HG02571 (cell line): ENCODE results near the gene XPR1.
"Not testable (repeated sequence)": the region's sequence is repeated elsewhere in the genome, so short reads cannot be mapped to it uniquely, and the experiment has no call there.

Experiments used
- ATAC-seq: cut with Tn5 transposase; IDR thresholded peaks from one replicate; pipeline ENCODE4 v1.9.1; 2021; ENCODE audit warnings: mild to moderate bottlenecking, moderate library complexity; ENCODE audit not compliant: unreplicated experiment

The XPR1 gene

DNA sequence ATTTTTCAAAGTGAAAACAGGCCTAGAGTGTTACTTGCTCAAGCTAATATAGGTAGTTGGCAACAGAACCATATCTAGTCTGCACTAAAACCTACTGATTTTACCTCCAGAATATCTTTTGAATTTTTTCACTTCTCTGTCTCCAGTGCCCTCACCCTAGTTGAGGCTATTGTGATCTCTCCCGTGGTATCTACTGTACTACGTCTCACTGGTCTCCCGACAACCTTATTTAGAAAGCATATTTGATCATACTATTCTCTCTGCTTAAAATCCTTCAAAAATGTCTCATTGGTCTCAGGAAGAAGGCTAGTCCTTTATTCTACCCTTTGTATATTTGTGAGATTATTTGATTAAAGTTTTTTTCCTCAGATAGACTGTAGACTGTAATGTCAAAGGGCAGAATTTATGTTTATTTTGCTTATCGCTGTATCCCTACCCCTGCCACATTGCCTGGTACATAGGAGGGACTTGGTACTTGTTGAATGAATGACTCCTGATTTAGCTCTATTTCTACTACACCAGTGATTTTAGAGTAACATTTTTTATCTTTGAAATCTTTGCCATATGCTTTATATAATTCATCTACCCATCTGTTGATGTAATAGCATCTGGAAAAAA, 145.4 kb downstream of the XPR1 start:
- ATAC-seq = no peak

DNA sequence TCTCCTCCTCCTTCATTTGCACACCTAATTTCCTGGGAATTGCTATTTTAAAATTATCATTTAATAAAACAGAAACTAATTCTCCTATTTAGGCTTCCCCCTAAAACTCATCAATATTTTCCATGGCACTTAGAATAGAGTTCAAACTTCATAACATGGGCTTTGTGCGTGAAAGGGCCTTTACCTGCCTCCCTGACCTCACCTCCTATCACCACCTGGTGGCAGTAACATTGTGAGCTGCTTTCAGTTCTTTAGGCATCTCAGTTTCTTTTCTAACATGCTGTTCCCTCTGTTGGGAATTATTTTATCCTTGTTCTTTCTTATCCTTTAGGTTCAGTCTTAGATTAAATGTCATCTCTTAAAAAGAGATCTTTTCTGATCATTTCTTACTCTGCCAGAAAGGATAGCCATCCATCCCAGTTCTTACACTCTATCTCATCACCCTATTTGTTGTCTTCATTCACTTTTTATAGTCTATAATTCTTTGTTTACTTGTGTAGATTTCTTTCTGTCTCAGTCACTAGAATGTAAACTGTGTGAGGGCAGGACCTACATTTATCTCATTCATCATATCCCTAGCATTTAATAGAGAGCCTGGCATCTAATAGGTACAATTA, 147.1 kb downstream of the XPR1 start:
- no peak for ATAC-seq

DNA sequence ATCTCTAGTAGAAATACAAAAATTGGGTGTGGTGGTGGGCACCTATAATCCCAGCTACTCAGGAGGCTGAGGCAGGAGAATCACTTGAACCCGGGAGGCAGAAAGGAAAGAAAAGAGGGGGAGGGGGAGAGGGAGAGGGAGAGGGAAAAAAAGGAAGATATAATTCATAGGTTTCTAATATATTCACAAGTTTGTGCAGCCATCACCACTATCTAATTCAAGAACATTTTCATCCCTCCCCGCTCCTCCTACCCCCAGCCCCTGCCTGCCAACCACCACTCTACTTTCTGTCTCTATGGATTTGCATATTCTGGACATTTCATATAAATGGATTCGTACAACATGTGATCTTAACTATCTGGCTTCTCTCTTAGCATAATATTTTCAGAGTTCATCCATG, 147.8 kb downstream of the XPR1 start:
- ATAC-seq = no peak

DNA sequence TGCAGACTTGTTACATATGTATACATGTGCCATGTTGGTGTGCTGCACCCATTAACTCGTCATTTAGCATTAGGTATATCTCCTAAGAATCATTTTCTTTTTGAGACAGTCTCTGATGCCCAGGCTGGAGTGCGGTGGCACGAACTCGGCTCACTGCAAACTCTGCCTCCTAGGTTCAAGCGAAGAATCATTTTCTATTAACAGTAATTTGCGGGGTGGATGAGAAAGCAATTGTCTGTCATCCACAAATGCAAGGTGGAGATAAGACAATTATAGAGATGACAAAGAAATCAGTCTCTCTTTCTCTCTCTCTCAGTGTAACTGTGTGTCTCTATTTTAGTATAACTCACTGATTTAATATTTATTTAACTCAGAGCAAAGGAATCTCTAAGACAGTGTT, 149.9 kb downstream of the XPR1 start:
- no peak for ATAC-seq

DNA sequence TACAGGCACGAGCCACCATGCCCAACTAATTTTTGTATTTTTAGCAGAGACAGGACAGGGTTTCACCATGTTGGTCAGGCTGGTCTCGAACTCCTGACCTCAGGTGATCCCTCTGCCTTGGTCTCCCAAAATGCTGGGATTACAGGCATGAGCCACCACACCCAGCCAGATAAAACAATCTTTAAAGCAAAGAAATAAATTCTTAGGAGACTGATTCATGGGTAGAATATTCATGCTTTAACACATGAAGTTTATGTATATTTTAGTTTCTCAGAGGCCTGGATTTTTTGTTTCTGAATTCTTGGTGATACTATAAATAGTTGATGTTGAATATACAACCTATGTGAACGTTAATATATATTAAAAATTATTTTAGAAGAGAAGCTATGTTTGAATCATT, 153.5 kb downstream of the XPR1 start:
- ATAC-seq = no peak

DNA sequence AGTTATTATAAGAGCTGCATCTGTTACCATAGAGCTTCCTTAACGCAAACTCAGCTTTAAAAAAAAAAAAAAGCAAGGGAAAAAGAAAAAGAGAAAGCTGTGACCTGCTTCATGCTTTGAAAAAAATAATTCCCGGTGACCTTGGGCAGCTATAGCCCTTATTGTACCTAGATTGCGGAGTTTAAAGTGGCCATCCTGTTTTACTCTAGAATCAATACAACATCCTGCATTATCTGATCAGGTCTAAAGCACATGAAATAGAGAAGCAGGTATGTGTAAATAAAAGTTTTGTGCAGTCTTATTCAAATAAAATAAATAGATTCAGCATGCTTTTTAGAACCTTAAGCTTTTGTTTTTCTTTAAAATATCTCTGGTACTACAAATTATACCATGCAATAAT, 154.1 kb downstream of the XPR1 start:
- no peak for ATAC-seq

DNA sequence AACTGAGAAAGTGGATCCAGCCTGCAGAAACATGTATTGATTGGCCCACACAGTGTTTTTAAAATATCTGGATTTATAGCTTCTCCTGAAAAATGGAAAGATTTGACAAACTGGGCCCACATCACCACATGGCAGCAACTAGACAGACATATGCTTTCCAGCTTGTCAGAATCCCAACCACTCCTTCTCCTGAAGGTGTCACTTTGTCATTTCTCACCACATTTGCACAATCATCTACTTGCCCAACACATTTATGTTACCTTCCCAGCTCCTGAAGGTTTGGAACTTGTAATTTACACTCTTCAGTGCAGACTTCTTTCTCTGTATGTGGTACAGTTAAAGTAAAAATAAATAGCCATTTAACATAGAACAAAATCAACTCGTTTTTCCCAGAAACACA, 154.8 kb downstream of the XPR1 start:
- ATAC-seq = no peak

DNA sequence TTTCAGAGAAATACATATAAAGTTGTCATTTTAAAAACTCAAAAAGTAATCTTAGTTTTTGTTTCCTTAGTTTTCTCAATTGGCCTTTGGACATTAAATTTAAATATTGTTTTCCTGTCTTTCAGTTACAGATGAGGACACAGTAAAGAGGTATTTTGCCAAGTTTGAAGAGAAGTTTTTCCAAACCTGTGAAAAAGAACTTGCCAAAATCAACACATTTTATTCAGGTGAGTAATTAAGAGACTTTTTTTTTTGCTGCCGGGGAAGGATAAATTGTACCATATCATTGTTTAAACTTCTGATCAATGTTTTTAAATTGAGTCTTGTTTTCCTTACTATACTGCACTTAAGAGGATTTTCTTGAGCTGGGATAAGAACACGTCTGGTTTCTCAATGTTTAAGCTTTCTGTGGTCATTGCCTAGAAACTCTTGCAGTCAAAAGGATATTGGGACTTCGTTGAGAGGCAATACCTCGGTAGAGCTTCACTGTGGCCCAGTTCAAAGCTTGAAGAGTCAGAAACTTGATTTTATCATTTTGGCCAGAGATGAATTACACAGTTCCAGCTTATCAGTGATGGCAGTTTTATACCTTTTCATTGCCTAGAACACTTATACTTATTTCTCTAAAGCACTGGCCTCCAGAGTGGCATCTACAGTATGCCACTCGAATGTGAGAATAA, 155.9 kb downstream of the XPR1 start:
- ATAC-seq = no peak

DNA sequence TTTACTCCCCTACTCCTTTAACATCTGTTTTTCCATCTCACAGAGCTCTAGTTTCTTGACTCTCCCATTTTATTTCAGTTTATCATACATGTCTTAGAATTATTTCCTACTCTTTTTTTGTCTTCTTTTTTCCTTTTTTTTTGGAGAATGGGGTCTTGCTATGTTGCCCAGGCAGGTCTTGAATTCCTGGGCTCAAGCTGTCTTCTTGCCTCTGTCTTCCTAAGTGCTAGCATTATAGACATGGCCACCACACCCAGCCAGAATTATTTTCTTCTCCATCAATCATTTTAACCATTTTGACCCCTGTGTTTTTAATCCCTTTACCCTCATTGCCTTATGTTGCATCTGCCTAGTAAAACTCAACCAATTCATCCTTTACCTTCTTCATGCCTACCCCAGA, 157.6 kb downstream of the XPR1 start:
- ATAC-seq = no peak

DNA sequence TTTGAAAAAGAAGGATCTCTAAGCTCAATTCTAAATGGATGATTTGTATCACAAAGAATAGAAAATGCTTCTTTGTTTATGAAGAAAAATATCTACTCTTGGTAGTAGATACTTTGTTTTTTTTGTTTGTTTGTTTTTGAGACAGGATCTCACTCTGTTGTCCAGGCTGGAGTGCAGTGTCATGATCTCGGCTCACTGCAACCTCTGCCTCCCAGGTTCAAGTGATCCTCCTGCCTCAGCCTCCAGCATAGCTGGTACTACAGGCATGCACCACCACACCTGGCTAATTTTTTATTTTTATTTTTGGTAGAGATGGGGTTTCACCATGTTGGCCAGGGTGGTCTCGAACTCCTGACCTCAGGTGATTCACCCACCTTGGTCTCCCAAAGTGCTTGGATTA, 159.3 kb downstream of the XPR1 start:
- not testable (repeated sequence) for ATAC-seq

DNA sequence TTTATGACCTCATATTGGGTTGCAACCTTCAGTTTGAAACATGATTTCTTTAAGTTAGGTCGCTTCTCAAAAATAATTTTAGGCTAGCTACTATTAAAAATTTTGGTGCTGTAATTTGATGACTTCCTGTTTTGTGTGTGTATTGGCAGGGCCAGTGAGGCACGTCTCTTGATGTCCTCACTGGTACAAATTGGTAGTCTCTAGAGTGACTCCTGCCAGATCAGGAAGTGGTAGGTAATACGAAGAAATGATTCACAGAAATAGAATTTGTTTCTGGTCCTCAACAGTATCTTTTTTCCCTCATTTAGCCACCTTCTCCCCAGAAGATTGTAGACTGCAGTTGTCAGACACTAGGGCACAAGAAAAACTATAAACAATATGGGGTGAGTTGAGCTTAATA, 160.0 kb downstream of the XPR1 start:
- ATAC-seq = no peak

DNA sequence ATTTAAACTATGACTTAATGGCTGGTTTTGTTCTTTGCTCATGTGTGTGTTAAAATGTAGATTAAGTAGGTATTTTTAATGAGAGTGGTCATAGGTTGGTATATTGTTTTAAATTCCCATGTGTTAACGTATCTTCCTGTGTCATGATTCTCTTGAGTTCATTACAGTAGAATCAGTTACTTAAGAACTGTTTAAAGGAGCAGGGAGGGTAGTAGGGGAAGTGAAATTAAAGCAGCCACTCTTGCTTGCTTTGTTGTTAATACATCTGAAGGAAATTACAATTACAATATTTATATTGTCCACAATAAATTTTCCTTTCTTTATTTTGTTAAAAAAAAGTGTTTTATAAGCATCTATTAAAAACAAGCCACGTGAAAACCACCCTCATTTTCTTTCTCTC, 161.6 kb downstream of the XPR1 start:
- no peak for ATAC-seq

DNA sequence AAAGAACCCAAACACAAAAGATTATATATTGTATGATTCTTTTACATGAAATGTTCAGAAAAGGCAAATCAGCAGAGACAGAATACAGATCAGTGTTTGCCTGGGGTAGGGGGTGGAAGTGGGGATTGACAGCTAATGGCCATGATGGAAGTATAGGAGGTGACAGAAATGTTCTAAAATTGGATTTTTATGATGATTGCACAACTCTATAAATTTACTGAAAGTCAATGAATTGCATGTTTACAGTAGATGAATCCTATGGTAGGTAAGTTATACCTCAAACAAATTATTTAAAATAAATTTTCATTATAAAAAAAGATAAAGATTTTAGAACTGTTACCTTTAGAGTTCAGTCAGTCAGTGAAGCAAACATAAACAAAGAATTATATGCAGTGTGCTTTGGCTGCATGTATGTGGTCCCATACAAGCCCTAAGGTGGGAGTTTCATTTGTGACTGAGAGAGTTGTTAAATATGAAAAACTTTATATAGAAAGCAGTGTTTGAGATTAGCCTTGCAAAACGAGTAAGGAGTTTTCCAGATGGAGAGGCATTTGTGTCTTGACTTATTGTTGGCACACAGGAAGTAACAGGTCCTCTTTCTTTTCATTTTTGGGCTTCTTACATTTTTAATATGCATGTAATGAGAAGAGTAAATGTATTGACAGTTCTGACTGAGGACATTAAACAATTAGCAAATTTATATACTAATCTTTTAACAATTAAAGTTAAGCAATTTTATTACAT, 165.2 kb downstream of the XPR1 start:
- ATAC-seq = no peak

DNA sequence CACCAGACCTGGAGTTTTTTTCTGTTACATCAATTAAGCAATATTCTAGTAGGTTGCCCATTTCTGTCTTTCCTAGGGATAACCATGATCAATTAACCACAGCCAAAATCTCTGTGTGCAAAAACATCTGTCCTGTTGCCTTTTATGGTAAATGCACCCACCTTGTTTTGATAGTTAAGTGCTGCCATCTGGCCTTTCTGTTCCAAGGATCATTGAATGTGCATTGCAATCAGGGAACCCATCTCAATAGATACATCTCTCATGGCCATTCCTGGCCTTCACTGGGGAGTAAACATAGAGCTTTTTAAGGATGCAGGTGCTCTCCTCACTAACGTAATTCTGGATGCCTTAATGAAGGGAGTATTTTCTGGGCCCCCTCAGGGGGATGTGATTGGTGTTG, 169.1 kb downstream of the XPR1 start:
- ATAC-seq = no peak

DNA sequence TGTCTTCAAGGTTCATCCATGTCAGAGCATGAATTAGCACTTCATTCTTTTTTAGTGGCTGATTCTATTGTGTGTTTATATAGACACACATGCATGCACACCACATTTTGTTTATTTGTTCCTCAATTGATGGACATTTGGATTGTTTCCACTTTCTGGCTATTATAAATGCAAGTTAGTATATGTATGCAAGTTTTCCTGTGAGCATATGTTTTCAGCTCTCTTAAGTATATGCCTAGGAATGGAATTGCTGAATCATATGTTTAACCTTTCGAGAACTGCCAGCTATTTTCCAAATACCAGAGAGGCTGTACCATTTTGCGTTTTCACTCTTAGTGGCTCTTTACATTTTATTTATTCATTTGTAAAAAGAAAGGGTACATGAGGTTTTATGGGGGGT, 171.0 kb downstream of the XPR1 start:
- no peak for ATAC-seq

DNA sequence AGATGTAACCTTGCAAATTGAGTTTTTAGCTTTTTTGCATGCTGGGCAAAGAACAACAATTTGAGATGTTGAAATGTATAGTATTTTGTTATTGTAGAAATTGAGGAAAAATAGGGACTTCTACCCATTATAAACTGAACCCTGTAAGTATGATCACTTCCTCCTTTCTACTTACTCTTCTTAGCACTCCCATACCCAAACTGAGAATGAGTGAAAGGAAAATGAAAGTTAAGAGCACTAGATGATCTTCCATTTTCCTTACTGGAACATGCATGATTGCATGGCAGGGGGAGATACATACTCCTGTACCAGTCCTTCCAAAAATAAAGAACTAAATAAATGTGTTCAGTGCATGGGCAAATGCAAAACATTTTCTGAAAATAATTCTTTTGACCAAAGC, 173.5 kb downstream of the XPR1 start:
- peak; percentile 58 for ATAC-seq

DNA sequence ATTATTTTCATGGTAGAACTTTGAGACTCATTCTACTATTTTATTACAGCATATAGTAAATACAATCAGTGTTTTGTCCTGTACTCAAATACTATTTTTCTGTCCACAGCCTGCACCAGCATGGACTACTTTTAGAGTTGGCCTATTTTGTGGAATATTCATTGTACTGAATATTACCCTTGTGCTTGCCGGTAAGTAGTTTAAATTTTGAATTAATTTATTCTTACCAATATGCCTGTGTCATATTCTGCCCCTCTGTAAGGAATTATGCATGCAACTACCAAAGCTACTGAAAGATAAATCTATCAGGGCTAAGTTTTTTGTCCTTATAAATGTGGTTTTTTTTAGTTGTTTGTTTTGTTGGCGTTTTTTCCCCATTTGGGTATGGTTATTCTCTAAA, 179.5 kb downstream of the XPR1 start:
- no peak for ATAC-seq

DNA sequence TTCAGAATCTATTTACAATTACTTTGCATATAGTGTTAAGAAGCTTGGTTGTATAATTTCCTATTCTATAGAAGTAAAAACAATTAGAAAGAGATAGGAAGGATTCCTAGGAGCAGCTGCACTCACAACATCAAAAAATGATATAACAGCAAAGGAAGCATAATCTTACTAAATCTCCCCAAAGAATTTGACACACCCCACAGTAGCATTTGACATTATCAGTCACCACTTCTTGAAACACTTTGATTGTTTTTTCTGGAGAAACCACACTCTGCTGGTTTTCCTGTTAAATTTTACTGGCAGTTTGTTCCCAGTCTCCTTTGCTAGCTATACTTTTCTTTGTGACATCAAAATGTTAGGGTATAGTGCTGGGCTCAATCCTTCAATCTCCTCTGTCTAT, 180.1 kb downstream of the XPR1 start:
- no peak for ATAC-seq

DNA sequence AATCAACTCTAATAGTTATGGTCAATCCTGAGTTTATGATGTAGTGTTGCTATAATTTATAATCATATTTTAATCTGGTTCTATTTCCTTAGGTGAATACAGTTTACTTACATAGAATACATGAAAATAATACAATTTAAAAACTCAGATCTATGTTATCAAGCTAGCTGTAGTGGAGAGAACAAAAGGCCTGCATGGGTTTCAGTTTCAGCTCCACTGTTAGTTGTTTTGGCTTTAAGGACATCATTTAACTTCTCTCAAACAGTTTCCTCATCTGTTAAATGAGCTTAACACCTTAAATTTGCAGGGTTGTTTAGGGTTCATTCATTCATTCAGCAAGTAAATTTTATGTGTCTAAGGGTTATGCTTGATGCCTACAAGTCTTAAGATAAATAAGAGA, 182.4 kb downstream of the XPR1 start:
- no peak for ATAC-seq

DNA sequence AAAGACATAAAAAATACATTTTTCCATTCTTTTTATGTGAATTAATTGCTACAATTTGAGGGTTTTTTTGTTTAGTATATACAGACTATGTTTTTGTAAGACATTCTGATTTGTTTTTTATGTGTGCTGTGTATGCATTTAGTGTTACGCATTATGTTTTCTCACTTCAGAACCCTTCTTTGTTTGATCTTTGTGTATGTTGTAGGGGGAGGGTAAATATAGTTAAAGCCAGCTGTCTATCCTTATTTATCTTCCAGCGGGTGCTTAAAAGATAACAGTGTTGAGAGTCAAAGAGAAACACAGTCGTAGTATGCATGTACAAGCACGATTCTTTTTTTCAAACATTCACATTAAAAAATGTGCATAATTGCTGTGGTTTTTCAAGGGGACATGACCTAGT, 183.4 kb downstream of the XPR1 start:
- no peak for ATAC-seq

DNA sequence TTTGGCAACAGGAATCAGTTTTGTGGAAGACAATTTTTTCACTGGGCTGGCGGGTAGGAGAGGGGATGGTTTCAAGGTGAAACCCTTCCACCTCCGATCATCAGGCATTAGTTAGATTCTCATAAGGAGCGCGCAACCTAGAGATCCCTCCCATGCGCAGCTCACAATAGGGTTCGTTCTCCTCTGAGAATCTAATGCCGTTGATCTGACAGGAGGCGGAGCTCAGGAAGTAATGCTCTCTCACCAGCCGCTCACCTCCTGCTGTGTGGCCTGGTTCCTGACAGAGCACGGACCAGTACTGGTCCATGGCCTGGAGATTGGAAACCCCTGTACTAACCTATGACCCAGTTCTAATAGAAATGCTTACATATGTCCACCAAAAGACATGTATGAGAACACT, 184.3 kb downstream of the XPR1 start:
- no peak for ATAC-seq

DNA sequence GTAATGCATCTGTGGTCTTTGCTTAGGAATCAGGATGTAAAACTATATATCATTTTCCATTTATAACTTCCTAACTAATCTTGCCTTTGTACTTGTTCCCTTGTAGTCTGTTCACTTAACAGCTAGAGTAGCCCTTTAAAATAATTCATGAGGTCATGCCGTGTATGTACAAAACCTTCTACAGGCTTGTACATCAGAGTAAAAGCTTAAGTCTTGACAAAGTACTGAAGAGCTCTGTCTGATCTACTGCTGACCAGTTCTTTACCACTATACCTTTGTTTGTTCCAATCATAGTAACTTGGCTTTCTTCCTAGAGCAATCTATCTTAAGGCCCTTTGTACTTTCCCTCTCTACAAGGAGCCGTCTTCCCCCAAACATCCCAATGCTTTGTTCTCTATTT, 190.1 kb downstream of the XPR1 start:
- ATAC-seq = no peak
